Measurements from ENCODE around the gene COPS9. TPM values are rescaled to one million over a fixed set of nuclear protein-coding genes. Genes with fewer than 3 reads are reported as not detected.

The COPS9 gene
- total RNA-seq, 4 donors from 2014 or later = 120 to 172 (median 142) TPM

DNA sequence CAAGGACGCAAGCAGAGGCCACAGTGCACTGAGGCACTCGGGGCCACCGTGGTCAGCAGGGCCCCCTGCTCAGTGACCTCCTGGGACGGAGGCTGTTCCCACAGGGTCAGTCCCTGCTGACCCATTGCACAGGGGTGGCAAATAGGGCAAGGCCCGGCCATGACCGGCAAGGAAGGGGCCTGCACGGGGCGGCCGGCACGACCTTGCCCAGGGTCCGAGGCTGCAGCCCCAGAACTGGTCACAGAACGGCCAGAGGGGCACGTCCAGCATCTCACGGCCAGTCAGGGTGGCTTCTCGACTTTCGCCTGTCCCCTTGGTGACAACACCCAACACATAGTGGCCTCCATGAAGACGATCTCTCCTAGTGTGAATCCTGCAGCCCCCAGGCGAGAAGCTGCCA, 31.9 kb upstream of the COPS9 start:
- no peak overlapping the region for H3K4me3 ChIP-seq (ENCODE audit: low read depth, poor library complexity, severe bottlenecking)
- 83 to 87% methylated on average over 16 to 18 of the region's 18 CpGs for WGBS, 2 donors
- intact Hi-C loops (cut with DNase I; ENCODE audit: low total_unique reads) = no loop called here
- DNase-seq (ENCODE audit: low spot score in 2 of 2) = no peak
- TF ChIP-seq POLR2A (IDR thresholded peaks at IDR 0.05) = no peak
- TF ChIP-seq, protein P1, sequence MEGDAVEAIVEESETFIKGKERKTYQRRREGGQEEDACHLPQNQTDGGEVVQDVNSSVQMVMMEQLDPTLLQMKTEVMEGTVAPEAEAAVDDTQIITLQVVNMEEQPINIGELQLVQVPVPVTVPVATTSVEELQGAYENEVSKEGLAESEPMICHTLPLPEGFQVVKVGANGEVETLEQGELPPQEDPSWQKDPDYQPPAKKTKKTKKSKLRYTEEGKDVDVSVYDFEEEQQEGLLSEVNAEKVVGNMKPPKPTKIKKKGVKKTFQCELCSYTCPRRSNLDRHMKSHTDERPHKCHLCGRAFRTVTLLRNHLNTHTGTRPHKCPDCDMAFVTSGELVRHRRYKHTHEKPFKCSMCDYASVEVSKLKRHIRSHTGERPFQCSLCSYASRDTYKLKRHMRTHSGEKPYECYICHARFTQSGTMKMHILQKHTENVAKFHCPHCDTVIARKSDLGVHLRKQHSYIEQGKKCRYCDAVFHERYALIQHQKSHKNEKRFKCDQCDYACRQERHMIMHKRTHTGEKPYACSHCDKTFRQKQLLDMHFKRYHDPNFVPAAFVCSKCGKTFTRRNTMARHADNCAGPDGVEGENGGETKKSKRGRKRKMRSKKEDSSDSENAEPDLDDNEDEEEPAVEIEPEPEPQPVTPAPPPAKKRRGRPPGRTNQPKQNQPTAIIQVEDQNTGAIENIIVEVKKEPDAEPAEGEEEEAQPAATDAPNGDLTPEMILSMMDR (IDR thresholded peaks at IDR 0.05) = no peak

DNA sequence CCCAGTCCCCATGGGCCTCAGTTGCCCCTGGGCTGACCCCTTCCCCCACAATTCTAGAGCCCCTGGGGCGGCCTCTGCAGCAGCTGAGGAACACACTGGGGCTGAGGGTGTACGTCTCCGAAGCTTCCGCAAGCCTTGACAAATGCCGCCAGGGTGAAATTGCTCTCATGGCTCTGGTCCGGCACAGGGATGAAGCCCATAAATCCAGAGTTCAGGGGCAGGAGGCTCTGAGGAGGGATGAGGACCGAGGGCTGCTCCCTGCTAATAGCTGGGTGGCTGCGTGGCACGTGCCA, 31.4 kb upstream of the COPS9 start:
- intact Hi-C loops (cut with DNase I; ENCODE audit: low total_unique reads) = no loop called here
- 85% methylated on average over 6 to 9 of the region's 9 CpGs for WGBS, 2 donors
- no peak for DNase-seq (ENCODE audit: low spot score in 2 of 2)
- TF ChIP-seq, protein P1 (IDR thresholded peaks at IDR 0.05) = no peak
- TF ChIP-seq POLR2A (IDR thresholded peaks at IDR 0.05) = no peak
- H3K4me3 ChIP-seq (ENCODE audit: low read depth, poor library complexity, severe bottlenecking) = no peak overlapping the region

DNA sequence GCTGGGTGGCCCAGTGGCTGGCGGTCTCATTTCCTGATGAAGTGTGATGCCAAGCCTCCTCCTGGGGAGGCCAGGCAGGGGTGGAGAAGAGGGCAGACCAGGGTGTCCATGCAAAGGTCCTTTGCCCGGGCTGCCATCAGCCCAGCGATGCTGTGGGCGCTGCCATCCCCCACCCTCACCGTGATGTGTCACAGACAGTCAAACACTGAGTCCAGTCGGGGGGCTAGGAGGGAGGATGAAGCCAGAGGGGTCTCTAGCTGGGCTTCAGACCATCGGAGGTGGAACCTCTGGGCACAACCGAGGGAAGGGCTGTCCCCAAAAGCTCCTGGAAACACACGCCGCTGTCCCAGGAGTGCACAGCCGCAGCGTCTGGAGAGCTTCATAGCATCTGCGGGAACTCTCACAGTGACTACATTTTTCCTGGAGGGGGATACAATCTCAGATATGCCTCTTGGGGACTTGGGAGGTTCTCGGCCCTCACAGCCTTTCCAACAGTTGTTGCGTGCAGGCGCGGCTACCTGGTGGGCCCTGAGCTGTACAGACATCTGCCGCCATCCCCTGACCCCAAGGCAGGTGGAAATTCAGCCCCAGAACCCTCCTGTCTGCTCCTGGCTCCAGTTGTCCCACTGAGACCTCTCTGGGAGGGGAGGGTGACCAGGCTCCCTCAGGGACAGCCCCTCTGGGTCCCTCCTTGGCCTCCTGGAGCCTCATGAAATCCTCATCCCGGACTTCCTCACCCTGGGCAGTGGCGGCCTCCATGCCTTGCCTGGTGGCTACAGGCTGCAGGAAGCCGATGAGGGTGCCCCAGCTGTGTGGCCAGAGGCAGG, 30.9 kb upstream of the COPS9 start:
- 83 to 86% methylated on average over 19 to 20 of the region's 21 CpGs for WGBS, 2 donors
- intact Hi-C loops (cut with DNase I; ENCODE audit: low total_unique reads) = no loop called here
- no peak for DNase-seq (ENCODE audit: low spot score in 2 of 2)
- TF ChIP-seq POLR2A (IDR thresholded peaks at IDR 0.05) = no peak
- TF ChIP-seq, protein P1 (IDR thresholded peaks at IDR 0.05) = no peak
- no peak overlapping the region for H3K4me3 ChIP-seq (ENCODE audit: low read depth, poor library complexity, severe bottlenecking)

DNA sequence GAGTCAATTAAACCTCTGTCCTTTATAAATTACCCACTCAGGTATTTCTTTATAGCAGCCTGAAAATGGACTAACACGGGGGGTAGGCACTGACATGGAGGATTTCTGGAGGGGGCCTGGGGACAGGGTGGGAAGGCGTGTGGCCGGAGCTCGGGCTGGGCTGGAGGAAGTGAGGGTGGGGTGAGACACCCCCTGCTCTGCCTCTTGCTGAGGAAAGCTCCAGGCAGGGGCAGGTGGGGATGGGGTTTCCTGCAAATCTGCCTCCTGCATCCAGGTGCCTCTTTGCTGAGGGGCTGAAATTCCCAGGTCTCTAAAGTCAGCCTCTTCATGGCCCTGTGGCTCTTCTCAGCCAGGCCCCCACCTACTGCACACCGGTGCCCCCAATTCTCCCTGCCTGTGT, 30.1 kb upstream of the COPS9 start:
- H3K4me3 ChIP-seq (ENCODE audit: low read depth, poor library complexity, severe bottlenecking) = no peak overlapping the region
- no peak for DNase-seq (ENCODE audit: low spot score in 2 of 2)
- TF ChIP-seq, protein P1 (IDR thresholded peaks at IDR 0.05) = no peak
- TF ChIP-seq POLR2A (IDR thresholded peaks at IDR 0.05) = no peak
- WGBS, 2 donors = 81 to 84% methylated on average over 5 of the region's 5 CpGs
- intact Hi-C loops (cut with DNase I; ENCODE audit: low total_unique reads) = no loop called here

DNA sequence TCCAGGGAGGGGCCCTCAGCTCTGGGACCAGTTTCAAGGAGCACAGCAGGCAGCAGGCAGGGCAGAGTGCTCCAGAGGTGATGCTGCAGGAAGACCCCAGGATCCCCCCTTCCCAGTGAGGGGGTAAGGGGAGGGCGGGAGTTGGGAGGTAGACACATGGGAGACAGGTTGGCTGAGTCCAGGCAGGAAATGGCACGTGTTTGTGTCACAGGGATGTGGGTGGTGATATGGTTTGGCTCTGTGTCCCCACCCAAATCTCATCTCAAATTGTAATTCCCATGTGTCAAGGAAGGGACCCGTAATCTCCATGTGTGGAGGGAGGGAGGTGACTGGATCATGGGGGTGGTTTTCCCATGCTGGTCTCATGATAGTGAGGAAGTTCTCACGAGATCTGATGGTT, 29.6 kb upstream of the COPS9 start:
- no peak for DNase-seq (ENCODE audit: low spot score in 2 of 2)
- TF ChIP-seq POLR2A (IDR thresholded peaks at IDR 0.05) = no peak
- TF ChIP-seq, protein P1 (IDR thresholded peaks at IDR 0.05) = no peak
- no peak overlapping the region for H3K4me3 ChIP-seq (ENCODE audit: low read depth, poor library complexity, severe bottlenecking)
- intact Hi-C loops (cut with DNase I; ENCODE audit: low total_unique reads) = no loop called here
- WGBS, 2 donors = 43 to 52% methylated on average over 4 of the region's 4 CpGs

DNA sequence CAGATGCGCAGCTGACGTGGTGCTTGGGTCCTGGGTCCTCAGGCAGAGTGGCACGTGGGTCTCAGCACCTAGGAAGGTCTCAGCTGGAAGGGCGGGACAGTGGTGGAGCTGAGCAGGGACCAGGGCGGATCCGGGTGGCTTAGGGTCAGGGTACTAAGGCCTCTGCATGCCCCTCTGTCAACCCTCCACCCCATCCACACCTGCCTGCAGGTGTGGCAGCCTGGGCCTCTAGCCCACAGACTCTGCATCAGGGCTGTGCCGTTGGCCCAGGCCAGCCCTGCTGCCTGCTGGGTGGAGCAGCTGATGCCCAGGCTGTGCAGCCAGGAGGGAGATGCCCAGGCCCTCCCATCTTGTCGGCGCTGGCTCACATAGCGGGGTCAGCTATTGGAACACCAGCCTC, 28.9 kb upstream of the COPS9 start:
- H3K4me3 ChIP-seq (ENCODE audit: low read depth, poor library complexity, severe bottlenecking) = no peak overlapping the region
- 77 to 81% methylated on average over 10 of the region's 10 CpGs for WGBS, 2 donors
- intact Hi-C loops (cut with DNase I; ENCODE audit: low total_unique reads) = no loop called here
- DNase-seq (ENCODE audit: low spot score in 2 of 2) = no peak
- no peak for TF ChIP-seq POLR2A (IDR thresholded peaks at IDR 0.05)
- TF ChIP-seq, protein P1 (IDR thresholded peaks at IDR 0.05) = no peak
